ENCODE data around the gene EPB41.

DNA sequence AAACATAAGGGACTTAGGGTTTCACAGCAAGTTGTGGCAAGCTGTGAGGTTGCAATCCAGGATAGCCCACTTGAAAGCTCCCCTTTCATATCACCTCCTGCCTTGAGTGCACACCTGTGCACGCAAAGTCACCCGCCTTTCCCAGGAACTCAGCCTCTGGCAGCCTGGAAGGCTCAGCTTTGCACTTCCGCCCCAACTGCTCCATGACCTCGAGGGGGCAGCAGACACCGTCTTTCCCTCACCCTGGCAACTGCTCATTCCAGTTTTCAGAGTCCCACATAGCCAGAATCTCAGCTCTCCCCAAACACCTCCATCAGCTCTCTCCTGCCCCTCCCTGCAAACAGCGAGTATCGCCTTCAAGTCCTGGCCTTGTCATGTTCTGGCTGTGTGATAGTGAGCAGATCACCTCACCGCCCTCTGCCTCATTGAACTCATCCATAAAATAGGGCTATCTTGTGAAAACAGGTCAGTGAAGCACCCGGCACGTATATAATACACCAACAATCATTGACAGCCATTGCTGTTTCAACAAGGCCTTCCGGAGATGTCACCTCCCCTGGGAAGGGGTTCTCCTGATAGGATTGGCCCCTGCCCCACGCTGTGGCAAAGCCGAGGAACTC is 32.2 kb upstream of the EPB41 start:
- TF ChIP-seq, protein P1, sequence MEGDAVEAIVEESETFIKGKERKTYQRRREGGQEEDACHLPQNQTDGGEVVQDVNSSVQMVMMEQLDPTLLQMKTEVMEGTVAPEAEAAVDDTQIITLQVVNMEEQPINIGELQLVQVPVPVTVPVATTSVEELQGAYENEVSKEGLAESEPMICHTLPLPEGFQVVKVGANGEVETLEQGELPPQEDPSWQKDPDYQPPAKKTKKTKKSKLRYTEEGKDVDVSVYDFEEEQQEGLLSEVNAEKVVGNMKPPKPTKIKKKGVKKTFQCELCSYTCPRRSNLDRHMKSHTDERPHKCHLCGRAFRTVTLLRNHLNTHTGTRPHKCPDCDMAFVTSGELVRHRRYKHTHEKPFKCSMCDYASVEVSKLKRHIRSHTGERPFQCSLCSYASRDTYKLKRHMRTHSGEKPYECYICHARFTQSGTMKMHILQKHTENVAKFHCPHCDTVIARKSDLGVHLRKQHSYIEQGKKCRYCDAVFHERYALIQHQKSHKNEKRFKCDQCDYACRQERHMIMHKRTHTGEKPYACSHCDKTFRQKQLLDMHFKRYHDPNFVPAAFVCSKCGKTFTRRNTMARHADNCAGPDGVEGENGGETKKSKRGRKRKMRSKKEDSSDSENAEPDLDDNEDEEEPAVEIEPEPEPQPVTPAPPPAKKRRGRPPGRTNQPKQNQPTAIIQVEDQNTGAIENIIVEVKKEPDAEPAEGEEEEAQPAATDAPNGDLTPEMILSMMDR (IDR thresholded peaks at IDR 0.05), result peak; percentile 94
- TF ChIP-seq, protein P2, sequence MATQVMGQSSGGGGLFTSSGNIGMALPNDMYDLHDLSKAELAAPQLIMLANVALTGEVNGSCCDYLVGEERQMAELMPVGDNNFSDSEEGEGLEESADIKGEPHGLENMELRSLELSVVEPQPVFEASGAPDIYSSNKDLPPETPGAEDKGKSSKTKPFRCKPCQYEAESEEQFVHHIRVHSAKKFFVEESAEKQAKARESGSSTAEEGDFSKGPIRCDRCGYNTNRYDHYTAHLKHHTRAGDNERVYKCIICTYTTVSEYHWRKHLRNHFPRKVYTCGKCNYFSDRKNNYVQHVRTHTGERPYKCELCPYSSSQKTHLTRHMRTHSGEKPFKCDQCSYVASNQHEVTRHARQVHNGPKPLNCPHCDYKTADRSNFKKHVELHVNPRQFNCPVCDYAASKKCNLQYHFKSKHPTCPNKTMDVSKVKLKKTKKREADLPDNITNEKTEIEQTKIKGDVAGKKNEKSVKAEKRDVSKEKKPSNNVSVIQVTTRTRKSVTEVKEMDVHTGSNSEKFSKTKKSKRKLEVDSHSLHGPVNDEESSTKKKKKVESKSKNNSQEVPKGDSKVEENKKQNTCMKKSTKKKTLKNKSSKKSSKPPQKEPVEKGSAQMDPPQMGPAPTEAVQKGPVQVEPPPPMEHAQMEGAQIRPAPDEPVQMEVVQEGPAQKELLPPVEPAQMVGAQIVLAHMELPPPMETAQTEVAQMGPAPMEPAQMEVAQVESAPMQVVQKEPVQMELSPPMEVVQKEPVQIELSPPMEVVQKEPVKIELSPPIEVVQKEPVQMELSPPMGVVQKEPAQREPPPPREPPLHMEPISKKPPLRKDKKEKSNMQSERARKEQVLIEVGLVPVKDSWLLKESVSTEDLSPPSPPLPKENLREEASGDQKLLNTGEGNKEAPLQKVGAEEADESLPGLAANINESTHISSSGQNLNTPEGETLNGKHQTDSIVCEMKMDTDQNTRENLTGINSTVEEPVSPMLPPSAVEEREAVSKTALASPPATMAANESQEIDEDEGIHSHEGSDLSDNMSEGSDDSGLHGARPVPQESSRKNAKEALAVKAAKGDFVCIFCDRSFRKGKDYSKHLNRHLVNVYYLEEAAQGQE (IDR thresholded peaks at IDR 0.05; ENCODE audit: insufficient read depth in 1 of 2, low read depth in 2 of 2, low read length in 1 of 2), result no peak
- no peak for TF ChIP-seq SIN3A (IDR thresholded peaks at IDR 0.05; ENCODE audit: borderline replicate concordance, insufficient read depth, low read depth, low read length)
